GM21825 (cell line): ENCODE data around the gene SPATA31D3.
"Not testable (repeated sequence)": the region's sequence is repeated elsewhere in the genome, so short reads cannot be mapped to it uniquely, and the experiment has no call there.

Experiments used
- ATAC-seq: cut with Tn5 transposase; IDR thresholded peaks from one replicate; pipeline ENCODE4 v1.9.1; 2021; ENCODE audit warnings: mild to moderate bottlenecking, moderate library complexity; ENCODE audit not compliant: unreplicated experiment

Gene SPATA31D3

GRCh38 chr9:81976351-81976750, 33.1 kb downstream of the SPATA31D3 start:
- ATAC-seq = no peak

- no peak for ATAC-seq
These were observed 35.9 kb downstream of the SPATA31D3 start for GRCh38 chr9:81979196-81979595.

GRCh38 chr9:81980568-81980967, 37.3 kb downstream of the SPATA31D3 start:
- ATAC-seq = no peak

GRCh38 chr9:81981883-81982282, 38.6 kb downstream of the SPATA31D3 start:
- ATAC-seq = no peak

GRCh38 chr9:81984928-81985327, 41.6 kb downstream of the SPATA31D3 start:
- no peak for ATAC-seq

- no peak for ATAC-seq
These were observed 42.8 kb downstream of the SPATA31D3 start for GRCh38 chr9:81986051-81986450.

GRCh38 chr9:81988472-81988871, 45.2 kb downstream of the SPATA31D3 start, which contains the start of gene SPATA31D1:
SPATA31D1 (plus strand) TSS chr9:81988772; CDS start chr9:81988819, 47 bp downstream.
- not testable (repeated sequence) for ATAC-seq

- no peak for ATAC-seq
These were observed 46.4 kb downstream of the SPATA31D3 start for GRCh38 chr9:81989700-81990099.

GRCh38 chr9:81993656-81994055, 50.4 kb downstream of the SPATA31D3 start:
- no peak for ATAC-seq
